OCI-LY7 (cell line): ENCODE measurements around the gene BPIFA3. TPM values are rescaled to one million over a fixed set of nuclear protein-coding genes. Genes with fewer than 3 reads are reported as not detected.

Experiments
- BruUV-seq: library from RNA; stranded (reverse); fragments of 400-500 nt; replicated peaks from 2 replicates; lab custom pipeline; 2021; lab: Mats Ljungman, UMichigan
- CTCF ChIA-PET: fragments of 300-600 bp; sonication (Branson Sonifier 250); formaldehyde crosslinking; loops from one replicate; lab custom pipeline; 2022; ENCODE audit warnings: antibody characterized with exemption; ENCODE audit not compliant: unreplicated experiment; lab: Charles Lee
- POLR2A ChIA-PET: fragments of 300-600 bp; sonication (Branson Sonifier 250); formaldehyde crosslinking; loops from one replicate; lab custom pipeline; 2022; ENCODE audit warnings: antibody characterized with exemption; lab: Charles Lee
- DNase-seq: peaks from one replicate; pipeline ENCODE4 v3.0.0-alpha.2; 2015; ENCODE audit warnings: low spot score
- H2AFZ ChIP-seq: fragments of 200-600 bp; sonication (generic), shearing (Covaris generic); 2 replicates; pipeline ENCODE4 v1.6.1; 2014; ENCODE audit warnings: mild to moderate bottlenecking, antibody characterized with exemption, low read length, moderate library complexity
- H3K27ac ChIP-seq: fragments of 200-600 bp; sonication (generic); 2 replicates; pipeline ENCODE4 v1.5.1; 2014; ENCODE audit warnings: mixed run types, low read depth, mild to moderate bottlenecking, moderate library complexity, low read length, inconsistent platforms; ENCODE audit not compliant: poor library complexity, severe bottlenecking
- H3K36me3 ChIP-seq: fragments of 200-600 bp; sonication (generic); 2 replicates; pipeline ENCODE4 v1.6.1; 2014; ENCODE audit warnings: mild to moderate bottlenecking, antibody characterized with exemption, low read length, moderate library complexity, mixed read lengths; ENCODE audit not compliant: insufficient read depth
- H3K4me1 ChIP-seq: fragments of 200-600 bp; sonication (generic); 2 replicates; pipeline ENCODE4 v1.5.1; 2014; ENCODE audit warnings: mild to moderate bottlenecking, low read length; ENCODE audit not compliant: insufficient read depth, poor library complexity, severe bottlenecking
- H3K4me2 ChIP-seq: fragments of 200-600 bp; sonication (generic); 2 replicates; pipeline ENCODE4 v1.6.1; 2014; ENCODE audit warnings: mild to moderate bottlenecking, low read length
- H3K4me3 ChIP-seq: fragments of 200-600 bp; sonication (generic); 2 replicates; pipeline ENCODE4 v1.5.1; 2014; ENCODE audit warnings: mild to moderate bottlenecking, low read depth, low read length; ENCODE audit not compliant: poor library complexity, severe bottlenecking
- H3K79me2 ChIP-seq: fragments of 200-600 bp; sonication (generic); 2 replicates; pipeline ENCODE4 v1.6.1; 2016; ENCODE audit warnings: low read depth, mild to moderate bottlenecking, low read length, moderate library complexity, mixed read lengths; ENCODE audit not compliant: insufficient read depth
- H3K9me2 ChIP-seq: fragments of 200-600 bp; sonication (generic); 2 replicates; pipeline ENCODE4 v1.6.1; 2016; ENCODE audit warnings: mild to moderate bottlenecking, low read length, mixed read lengths; ENCODE audit not compliant: insufficient read depth
- H3K9me3 ChIP-seq: fragments of 200-600 bp; sonication (generic); 2 replicates; pipeline ENCODE4 v1.6.1; 2014; ENCODE audit warnings: mild to moderate bottlenecking, mixed run types, low read length, mixed read lengths
- H4K20me1 ChIP-seq: fragments of 200-600 bp; sonication (generic); 2 replicates; pipeline ENCODE4 v1.6.1; 2014; ENCODE audit warnings: mild to moderate bottlenecking, antibody characterized with exemption, low read length, moderate library complexity, mixed read lengths; ENCODE audit not compliant: insufficient read depth
- EZH2phosphoT487 ChIP-seq: fragments of 200-600 bp; sonication (generic); IDR thresholded peaks from 2 replicates; pipeline ENCODE4 v1.6.1; 2018; ENCODE audit warnings: low read depth, borderline replicate concordance, mild to moderate bottlenecking, mixed run types, antibody characterized with exemption, low read length, moderate library complexity, mixed read lengths
- intact Hi-C: fragments of 100-400 bp; cut with micrococcal nuclease; formaldehyde crosslinking; loops from one replicate; pipeline ENCODE4 v1.10.0; 2022; ENCODE audit not compliant: unreplicated experiment
- total RNA-seq, 2 experiments: library from RNA; depleted of rRNA in 1 of 2; stranded (reverse); fragments of >200 nt in 1 of 2; shearing (Covaris generic) in 1 of 2; gene quantifications; 2 replicates each; pipeline ENCODE4 v1.2.3, GENCODE V29; 2014 to 2022
- TF ChIP-seq, protein P1 (sequence below): fragments of 200-600 bp; sonication (generic); conservative IDR thresholded peaks from 2 replicates; pipeline ENCODE4 v1.5.1; 2014; ENCODE audit warnings: mild to moderate bottlenecking, antibody characterized with exemption, low read length, moderate library complexity, mixed read lengths

BPIFA3 gene
- total RNA-seq, 2 experiments from 2014 or later, result not detected

DNA sequence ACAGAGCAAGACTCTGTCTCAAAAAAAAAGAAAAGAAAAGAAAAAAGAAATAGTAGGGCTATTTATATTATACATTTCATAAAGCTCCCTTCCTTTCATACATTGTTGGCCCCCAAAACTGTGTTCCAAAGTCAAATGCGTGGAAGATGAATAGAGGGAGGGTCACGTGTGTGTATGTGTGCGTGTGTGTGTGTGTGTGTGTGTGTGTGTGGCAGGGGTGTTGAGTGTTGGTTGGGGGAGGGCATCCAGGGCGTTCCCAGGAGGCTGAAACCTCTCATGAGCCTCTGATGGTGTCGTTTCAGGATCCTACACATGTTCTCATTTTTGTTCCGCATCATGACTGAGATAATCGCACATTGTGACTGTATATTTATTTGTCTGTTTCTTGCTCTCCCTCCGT lies 58.1 kb downstream of the BPIFA3 start:
- TF ChIP-seq, protein P1, sequence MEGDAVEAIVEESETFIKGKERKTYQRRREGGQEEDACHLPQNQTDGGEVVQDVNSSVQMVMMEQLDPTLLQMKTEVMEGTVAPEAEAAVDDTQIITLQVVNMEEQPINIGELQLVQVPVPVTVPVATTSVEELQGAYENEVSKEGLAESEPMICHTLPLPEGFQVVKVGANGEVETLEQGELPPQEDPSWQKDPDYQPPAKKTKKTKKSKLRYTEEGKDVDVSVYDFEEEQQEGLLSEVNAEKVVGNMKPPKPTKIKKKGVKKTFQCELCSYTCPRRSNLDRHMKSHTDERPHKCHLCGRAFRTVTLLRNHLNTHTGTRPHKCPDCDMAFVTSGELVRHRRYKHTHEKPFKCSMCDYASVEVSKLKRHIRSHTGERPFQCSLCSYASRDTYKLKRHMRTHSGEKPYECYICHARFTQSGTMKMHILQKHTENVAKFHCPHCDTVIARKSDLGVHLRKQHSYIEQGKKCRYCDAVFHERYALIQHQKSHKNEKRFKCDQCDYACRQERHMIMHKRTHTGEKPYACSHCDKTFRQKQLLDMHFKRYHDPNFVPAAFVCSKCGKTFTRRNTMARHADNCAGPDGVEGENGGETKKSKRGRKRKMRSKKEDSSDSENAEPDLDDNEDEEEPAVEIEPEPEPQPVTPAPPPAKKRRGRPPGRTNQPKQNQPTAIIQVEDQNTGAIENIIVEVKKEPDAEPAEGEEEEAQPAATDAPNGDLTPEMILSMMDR, result no peak
- CTCF ChIA-PET, result no interaction called here
- no peaks in the 10 kb centered on the region for H3K9me2 ChIP-seq
- H3K4me1 ChIP-seq, result no peaks in the 10 kb centered on the region
- H3K4me2 ChIP-seq, result no peak overlapping the region
- POLR2A ChIA-PET, result no interaction called here
- H3K4me3 ChIP-seq, result no peak overlapping the region
- no peaks in the 10 kb centered on the region for H3K9me3 ChIP-seq
- no peaks in the 10 kb centered on the region for H3K36me3 ChIP-seq
- no peak for DNase-seq
- BruUV-seq, result no TSS peak
- no peaks in the 10 kb centered on the region for H3K79me2 ChIP-seq
- no peaks in the 10 kb centered on the region for H4K20me1 ChIP-seq
- intact Hi-C loops, result no loop called here
- H3K27ac ChIP-seq, result no peak overlapping the region
- H2AFZ ChIP-seq, result no peak overlapping the region

DNA sequence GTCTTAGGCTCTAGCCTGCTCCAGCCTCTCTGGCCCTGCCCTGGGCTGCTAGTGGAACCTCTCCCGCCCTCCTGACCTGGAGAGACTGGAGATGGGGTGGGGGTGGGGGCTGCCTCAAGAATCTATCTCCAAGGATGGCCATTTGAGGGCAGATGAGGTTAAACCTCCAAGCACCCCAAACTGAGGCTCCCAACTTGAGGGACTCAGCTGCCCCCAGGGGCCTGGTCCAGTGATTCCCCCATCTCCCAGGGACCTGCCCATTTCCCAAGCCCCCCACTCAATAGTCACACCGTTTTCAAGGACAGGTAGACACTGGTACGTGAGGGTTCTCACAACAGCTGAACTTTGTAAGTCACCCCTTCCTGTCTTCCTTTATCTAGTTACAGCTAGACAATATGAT lies 58.7 kb downstream of the BPIFA3 start:
- Histone ChIP-seq H3K9me3 (no peaks in the 10 kb centered on the region), H3K36me3 (no peaks in the 10 kb centered on the region), H3K79me2 (no peaks in the 10 kb centered on the region), H3K4me2 (no peak overlapping the region), H3K9me2 (no peaks in the 10 kb centered on the region), H3K4me1 (no peaks in the 10 kb centered on the region), H3K27ac (no peak overlapping the region), H2AFZ (no peak overlapping the region), H4K20me1 (no peaks in the 10 kb centered on the region), H3K4me3 (no peak overlapping the region)
- intact Hi-C loops, result no loop called here
- no peak for DNase-seq
- ChIA-PET POLR2A (no interaction called here), CTCF (no interaction called here)
- TF ChIP-seq, protein P1, result no peak
- no peak for TF ChIP-seq EZH2phosphoT487
- BruUV-seq, result no TSS peak

DNA sequence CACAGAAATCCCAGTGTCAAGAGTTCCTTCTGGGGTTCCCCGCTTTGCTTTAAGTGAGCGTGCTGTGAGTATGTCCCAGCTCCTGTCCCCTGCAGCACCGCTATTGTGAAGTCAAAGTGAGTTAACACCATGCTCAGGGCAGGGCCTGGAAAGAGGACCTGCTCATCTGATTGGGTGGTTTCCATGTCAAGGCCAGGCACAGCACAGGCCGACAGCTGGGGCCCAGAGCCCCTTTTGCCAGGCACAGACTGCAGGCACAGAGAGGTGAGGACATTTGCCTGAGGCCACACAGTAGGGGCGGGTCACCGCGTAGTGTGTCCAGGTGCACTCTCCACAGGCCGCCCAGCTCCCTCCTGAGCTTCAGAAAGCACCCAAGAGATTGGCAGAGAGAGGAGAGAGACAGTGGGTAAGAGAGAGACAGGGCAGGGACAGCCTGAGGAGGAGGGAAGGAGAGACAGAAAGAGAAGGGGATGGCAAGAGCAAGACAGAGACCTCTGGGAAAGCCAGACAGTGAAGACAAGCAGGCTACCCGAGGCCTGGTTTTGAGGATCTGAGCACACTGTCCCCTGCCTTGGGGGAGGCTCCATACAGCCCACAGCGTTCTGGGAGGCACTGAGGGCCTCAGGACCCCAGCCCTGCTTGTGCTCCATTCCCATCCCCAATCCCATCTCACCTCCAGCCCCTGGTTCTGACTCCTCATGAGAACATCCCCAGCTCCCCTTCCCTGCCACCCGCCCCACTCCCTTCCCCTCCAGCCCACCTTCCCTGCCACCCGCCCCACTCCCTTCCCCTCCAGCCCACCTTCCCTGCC lies 59.4 kb downstream of the BPIFA3 start:
- H2AFZ ChIP-seq, result no peak overlapping the region
- H3K4me1 ChIP-seq, result no peaks in the 10 kb centered on the region
- no peak for DNase-seq
- BruUV-seq, result no TSS peak
- TF ChIP-seq, protein P1, result no peak
- TF ChIP-seq EZH2phosphoT487, result no peak
- H3K4me2 ChIP-seq, result no peak overlapping the region
- no peaks in the 10 kb centered on the region for H3K9me3 ChIP-seq
- H3K27ac ChIP-seq, result no peak overlapping the region
- ChIA-PET POLR2A (no interaction called here), CTCF (no interaction called here)
- no peaks in the 10 kb centered on the region for H3K36me3 ChIP-seq
- no peaks in the 10 kb centered on the region for H3K79me2 ChIP-seq
- no peaks in the 10 kb centered on the region for H4K20me1 ChIP-seq
- H3K9me2 ChIP-seq, result no peaks in the 10 kb centered on the region
- intact Hi-C loops, result no loop called here
- no peak overlapping the region for H3K4me3 ChIP-seq
